ENCODE results near the gene INTS7. TPM values are rescaled to one million over a fixed set of nuclear protein-coding genes. Genes with fewer than 3 reads are reported as not detected.
A peak's percentile ranks its signal among the peaks of the same experiment; 100 is the strongest.

The INTS7 gene
- total and polyA plus RNA-seq, 9 of the 15 experiments (the other 6 are each of a cell fraction or from before 2014, with no cell fraction given): 27.3 to 68.4 (median 40.4) TPM

- TF ChIP-seq REST (IDR thresholded peaks at IDR 0.05; ENCODE audit: borderline replicate concordance) (0 out of 2 replicates have a peak, but pooled peaks have one; percentile 2), REST (CRISPR knock-in tag; IDR thresholded peaks at IDR 0.05; ENCODE audit: low read depth) (peak; percentile 84), TCF3 (CRISPR knock-in tag; IDR thresholded peaks at IDR 0.05) (peak; percentile 29; the same call in 1 of the 2 replicates), ZMIZ1 (IDR thresholded peaks at IDR 0.05; ENCODE audit: low read depth in 2 of 2, low read length in 2 of 2) (peak; percentile 16 to 20; a peak in 1 of 4 replicates), SMARCB1 (IDR thresholded peaks at IDR 0.05; ENCODE audit: insufficient read length, low read depth) (no peak), ZNF830 (CRISPR knock-in tag; IDR thresholded peaks at IDR 0.05) (no peak), ZNF695 (CRISPR knock-in tag; IDR thresholded peaks at IDR 0.05) (peak; percentile 80; the same call in 1 of the 2 replicates), ZBTB43 (CRISPR knock-in tag; IDR thresholded peaks at IDR 0.05) (peak; percentile 82; the same call in 1 of the 2 replicates), YBX1 (IDR thresholded peaks at IDR 0.05) (no peak), ELF4 (CRISPR knock-in tag; IDR thresholded peaks at IDR 0.05) (peak; percentile 93), KDM5B (IDR thresholded peaks at IDR 0.05; ENCODE audit: insufficient replicate concordance, low read depth, low read length) (peak; percentile 87), SMARCA4 (IDR thresholded peaks at IDR 0.05) (peak; percentile 44; the same call in 1 of the 2 replicates), SMAD2 (IDR thresholded peaks at IDR 0.05; ENCODE audit: low read depth, low read length) (no peak)
Measured at GRCh38 chr1:212035123-212035834, at the start of gene INTS7, which contains the start of gene DTL (continued).

All from K562 (cell line).